CD4-positive, alpha-beta T cell treated with Interleukin-17A for 1 hour (primary cell): ENCODE measurements around the gene RMDN2.
A peak's percentile ranks its signal among the peaks of the same experiment; 100 is the strongest.

Experiments used
- DNase-seq: peaks from one replicate; pipeline ENCODE4 v3.0.0-alpha.2; 2020

Gene RMDN2, protein sequence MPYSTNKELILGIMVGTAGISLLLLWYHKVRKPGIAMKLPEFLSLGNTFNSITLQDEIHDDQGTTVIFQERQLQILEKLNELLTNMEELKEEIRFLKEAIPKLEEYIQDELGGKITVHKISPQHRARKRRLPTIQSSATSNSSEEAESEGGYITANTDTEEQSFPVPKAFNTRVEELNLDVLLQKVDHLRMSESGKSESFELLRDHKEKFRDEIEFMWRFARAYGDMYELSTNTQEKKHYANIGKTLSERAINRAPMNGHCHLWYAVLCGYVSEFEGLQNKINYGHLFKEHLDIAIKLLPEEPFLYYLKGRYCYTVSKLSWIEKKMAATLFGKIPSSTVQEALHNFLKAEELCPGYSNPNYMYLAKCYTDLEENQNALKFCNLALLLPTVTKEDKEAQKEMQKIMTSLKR

DNA sequence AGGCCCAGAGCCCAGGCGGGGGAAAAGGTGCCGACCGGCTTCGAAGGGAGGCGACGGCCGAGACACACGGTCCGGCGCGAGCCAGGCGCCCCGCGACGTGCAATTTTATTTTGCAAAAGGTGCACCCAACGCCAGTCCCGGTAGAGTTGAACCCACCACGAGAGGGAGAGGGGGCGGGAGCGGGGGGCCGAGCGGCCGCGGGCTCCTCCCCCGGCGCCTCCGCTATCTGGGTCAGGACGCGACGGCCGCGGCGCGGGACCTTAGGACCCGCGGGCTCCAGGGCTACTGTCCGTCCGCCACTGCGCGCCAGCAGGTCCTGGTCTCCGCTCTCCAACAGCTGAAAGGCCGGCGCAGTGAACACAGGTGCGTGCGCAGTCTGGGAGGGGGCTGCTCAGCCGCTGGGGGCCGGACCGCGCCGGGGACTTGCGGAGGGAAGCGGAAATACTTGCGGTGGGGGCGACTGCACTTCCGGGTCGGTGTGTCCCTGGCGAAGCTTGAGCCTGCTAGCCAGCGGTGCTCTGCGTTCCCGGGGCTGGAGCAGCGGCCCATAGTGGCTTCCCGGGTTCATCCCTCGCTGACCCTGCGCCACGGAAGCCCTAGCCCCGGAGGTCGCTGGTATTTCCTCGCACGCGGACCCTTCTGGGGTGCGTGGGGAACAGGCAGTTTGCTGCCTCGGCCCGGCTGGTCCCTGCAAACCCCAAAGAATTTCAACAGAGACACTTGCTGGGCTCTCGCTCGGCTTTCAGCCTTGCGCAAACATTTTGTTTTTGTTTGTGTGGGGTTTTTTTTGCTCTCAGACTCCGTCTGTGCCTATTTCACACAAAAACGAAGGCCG lies at the start of gene RMDN2:
Gene RMDN2, plus strand, starts transcription at position 225 of the 835 bp plus-strand sequence. CDS start 3,991 bp downstream, outside the sequence.
- peak; percentile 80 for DNase-seq

DNA sequence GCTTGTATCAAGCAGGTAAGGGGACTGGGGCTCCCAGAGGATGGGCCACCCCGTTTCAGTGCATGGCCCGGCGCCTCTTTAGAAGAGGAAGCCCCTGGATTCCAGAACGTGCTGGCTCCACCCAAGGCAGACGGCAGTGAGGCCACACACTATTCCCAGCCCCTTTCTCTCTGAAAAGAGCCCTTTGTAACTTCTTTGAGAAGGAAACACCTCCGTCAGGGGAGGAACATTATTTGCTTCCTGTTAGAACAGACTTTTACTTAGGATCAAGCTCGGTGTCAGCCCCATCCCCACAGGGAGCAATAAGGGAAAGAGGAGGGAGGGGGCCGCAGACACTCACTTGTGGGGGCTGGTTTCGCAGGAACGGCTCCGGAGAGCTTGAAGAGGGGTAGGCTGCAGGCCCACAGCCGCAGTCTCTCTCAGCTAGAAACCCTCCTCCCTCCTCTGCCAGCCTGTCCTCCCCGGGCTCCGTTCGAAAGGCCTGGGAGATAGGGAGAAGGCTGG lies 49.6 kb upstream of the RMDN2 start:
- no peak for DNase-seq

DNA sequence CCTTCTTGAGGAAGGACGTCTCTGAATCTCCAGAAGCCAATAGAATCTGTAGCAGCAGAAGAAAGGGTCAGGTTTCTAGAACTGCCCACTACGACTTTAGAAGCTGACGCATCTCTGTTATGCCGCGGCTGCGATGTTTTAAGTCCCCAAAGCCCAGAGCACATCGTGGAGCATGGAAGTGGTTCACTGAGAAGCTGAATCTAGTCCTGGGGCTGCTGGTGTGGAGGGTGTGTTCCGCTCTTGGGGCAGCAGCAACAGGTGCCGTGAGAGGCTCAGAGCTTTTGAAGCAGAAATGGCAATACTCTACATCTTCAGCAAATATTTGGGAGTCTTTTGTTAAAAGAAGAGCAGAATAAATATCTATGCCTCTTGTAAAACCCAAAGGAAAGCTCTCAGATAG lies 48.9 kb upstream of the RMDN2 start:
- DNase-seq, result no peak

DNA sequence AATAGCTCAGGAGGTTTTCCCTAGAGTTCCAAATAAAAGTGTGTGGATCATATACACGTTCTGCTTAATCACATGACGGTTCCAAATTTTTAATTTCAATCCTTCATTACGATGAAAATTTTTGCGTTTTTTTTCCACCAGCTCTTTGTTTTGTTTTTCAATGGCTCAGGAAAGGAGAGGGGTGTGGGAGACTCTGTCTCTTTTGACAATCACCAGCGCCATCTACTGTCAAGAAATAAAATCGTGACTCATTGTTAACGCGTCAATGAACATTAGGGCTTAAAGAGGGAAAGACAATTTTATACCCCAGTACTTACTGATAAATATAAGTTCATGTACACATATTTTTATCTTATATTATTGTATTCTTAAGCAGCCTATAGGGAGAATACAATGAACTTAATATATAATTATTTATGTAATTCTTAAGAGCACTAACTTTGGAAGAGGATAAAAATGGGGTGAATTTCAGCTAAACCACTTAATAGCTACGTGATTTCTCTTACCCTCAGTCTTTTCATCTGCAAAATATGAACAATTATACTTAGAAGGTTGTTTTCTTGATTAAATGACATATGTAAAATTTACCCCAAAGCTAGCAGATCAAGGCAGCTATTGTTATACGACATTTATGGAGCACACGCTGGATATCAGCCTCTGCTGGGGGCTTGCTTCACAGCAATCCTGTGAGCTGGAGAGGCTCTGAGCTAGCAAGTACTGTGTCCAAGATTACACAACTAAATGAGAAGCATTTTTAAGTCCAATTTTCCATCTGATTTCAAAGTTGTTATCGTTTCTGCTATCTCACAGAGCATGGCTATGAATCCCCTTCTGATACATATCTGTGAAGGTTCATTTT lies 47.4 kb upstream of the RMDN2 start:
- DNase-seq, result peak; percentile 76

DNA sequence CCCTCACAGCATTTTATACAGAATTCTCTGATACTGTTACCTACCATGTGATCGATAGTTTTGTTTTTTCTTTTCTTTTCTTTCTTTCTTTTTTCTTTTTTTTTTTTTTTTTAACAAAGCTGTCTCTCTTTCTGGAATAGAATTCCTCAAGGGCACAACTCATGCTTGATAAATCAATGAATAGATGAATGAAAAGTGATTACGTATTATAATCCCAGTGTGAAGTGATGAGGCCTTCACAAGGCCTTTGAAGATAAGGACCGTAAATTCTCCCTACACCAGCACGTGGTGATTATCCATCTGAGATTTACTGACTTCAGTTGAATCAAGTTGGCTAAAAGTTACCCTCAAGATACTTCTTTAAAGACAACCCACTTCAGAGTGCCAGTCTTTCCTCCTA lies 46.6 kb upstream of the RMDN2 start:
- DNase-seq, result no peak

DNA sequence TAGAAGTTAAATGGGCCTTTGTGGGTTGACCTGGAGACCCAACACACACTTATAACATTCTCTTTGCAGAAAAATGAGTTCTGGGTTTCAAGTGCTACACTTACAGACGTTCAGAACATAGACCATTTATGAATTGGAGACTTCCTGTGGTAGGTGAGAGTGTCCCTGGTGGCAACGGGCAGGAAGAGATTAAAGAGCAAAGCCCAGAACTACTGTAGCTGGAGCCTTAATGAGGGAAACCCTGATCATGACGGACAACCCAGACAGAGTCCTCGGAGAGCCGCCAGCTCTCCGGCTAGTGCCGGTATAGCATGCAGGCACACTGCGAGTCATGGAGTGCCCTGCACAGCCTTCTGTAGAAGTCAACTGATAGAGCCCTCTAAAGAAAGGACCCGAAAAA lies 44.5 kb upstream of the RMDN2 start:
- no peak for DNase-seq

DNA sequence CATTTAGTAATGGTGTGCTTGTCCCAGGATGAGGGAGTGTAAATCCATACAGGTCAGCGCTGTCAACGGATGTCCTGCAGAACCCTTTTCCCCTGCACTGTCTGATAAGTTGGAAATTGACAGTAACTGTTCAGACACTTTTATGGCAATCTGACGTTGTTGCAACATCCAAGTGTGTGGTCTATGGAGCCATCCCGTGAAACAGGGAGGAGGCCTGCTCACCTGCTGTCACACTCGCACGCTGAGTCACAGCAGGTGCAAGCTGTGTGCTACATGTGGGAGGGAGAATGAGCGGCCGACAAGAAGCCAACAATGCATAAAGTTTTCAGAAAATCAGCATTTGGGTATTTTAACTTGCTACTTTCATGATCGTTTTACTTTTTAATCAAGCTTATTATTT lies 43.7 kb upstream of the RMDN2 start:
- DNase-seq, result no peak

DNA sequence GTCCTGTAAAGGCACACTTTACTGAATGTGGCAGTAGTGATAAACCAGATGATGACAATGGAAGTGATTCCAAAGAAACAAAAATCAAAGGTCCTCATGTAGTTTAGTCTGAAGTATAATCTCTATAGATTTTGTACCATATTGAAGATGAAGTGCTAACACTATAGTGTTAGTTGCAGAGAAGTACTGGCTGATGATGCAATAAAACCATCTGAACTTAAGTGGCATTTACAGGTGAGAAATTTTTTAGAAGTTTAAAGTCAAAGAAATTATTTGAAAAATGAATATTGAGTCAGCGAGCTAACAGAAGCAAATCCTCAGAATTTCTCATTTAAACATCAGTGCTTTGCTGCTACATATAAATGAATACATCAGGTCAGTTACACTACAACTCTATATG lies 43.1 kb upstream of the RMDN2 start:
- DNase-seq, result no peak

DNA sequence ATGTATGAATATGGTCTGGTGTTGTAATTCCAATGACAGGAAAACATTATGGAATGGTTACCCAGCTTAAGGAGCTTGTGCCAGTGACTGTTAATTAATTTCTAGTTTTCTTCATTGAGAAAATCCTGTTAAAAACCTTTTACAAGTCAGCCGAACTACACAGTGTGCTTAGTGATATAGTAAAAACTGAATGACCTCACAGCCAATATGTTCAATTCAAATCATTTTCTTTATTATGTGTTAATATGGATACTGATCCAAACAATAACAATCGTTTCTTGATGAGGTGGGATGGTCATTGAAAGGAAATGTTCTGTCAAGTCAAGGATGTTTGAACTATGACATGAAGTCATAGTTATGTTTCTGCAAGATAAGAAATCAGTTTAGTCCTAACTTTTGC lies 41.6 kb upstream of the RMDN2 start:
- DNase-seq, result no peak

DNA sequence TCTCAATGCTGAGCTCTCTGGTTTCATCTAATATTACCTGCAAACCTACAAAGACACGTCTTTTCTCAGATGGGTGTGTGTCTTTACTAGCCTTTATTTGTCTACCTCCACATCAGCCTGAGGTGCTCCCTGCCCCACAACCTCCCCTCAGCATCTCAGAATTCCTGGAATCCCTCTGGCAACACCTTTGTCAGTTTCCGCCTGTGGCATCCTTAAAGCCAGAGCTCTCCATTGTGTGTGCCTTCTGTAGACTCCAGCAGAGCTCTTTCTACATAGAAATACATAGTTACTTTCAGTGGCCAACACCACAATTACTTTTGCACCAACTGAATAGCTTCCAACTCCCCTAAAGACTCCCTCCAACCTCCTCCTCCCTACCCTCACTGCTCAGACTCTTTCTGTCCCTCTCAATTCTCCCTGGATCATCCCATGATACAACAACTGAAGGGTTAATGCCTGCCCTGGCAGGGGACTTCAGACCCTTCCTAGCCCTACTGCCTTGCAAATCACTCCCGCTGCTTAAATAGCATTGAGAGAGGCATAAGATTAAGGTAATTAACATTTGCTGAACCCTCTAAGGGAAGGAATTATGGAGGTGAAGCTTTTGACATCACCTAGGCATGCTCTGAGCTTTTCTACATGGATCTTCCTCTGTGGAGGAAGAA lies 39.6 kb upstream of the RMDN2 start:
- DNase-seq, result no peak

DNA sequence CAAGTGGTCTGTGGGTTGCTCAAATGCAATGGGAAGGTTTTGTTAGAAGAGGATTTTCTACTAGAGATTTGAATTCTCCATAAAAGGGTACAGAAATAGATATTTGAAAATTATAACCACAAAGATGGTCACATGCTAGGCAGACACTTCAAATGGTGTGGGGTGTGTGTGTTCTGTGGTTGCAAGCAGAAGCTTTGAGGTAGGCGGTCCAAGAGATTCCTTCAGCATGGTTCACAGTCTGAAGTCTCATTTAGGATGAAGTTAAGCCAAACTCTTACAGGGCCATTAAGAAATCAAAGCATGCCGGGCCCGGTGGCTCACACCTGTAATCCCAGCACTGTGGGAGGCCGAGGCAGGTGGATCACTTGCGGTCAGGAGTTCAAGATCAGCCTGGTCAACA lies 38.3 kb upstream of the RMDN2 start:
- no peak for DNase-seq

DNA sequence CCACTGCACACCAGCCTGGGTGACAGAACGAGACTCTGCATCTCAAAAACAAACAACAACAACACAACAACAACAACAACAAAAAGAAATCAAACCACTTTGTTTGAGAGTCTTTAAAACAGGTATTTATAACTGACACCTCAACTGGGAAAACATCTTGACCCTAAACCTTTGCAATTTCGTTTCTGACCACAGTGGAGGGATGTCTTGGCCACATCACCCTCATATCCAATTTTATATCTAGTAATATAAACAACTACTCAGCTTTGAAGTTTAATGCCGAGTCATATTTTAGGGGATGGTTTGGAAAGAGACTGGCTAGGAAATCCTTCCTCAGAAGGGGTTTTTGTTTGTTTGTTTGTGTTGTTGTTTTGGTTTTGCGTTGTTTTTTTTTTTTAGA lies 37.8 kb upstream of the RMDN2 start:
- DNase-seq, result no peak

DNA sequence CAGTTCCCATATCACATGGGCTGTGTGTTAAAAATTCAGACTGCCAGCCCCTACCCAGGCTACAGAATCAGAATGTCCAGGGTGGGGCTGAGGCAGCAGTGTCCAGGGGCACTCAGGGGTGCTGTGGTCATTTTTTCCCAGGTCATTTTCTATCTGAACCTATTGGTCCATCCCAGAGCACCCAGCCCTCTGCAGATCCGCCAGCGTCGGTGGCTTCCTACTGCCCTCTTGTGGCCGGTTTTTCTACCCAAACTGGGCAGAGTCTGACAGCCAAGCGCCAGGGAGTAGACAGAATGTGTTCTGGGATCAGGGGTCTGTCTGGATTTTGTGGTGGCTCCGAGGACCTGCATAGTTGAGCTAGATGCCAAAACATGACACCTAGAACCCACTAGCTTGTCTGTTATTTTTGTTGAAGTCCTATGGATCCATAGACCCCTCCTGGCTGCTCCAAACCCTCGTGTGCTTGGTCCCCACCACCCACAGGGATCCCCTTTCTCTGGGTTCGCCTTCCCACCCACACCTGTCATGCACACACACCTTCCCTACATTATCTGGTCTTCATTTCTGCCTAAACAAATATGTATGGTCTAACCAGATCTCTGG lies 34.1 kb upstream of the RMDN2 start:
- DNase-seq, result peak; percentile 62

DNA sequence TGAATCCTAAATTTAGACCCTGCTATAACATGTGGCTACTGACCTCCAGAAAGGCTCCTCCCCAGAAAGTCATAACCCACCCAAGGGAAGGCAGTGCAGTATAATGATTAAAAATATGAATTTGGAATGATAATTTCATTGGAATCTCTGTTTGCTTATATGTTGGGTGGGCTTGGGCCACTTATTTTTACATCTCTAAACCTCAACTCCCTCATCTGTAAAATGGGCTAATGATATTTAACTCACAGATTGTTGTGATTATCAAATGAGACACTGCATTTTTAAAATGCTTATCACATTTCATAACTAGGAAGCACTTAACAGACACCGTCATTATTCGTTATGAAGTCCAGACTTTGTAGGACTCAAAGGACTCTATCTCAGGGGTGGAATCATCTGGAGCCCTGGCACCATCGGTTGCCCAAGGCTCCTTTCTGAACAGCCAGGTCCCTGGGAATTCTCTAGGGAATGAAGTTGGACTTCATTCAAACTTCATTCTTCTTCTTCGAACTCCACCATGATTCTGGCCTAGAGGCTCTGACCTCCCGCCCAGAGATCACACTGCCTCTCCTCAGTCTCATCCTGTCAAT lies 33.1 kb upstream of the RMDN2 start:
- DNase-seq, result no peak

DNA sequence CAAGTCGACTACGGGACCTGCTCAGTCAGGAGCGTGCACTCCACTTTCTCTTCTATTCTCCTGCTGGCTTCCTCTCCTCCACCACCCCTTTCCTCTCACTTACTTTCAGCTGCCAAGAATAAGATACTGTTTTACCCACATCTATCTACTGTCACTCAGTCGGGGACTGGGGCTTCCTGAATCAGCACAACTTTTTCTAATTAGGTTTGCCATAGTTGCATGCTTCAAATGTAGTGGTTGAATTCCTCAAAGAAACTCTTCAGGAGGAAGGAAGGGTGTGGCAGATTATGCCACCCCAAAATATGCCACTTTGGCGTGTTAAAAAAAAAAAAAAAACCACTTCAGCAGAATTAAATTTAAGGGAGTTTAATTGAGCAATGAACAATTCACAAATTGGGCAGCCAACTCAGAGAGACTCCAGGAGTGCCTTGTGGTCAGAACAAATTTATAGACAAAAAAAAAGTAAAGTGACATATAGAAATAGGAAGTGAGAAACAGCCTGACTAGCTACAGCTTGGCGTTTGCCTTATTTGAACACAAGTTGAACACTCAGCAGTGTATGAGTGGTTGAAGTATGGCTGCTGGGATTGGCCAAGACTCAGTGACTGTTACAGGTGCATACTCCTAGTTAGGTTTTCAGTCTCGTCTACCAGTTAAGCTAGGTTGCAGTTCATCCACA lies 32.5 kb upstream of the RMDN2 start:
- peak; percentile 23 for DNase-seq

DNA sequence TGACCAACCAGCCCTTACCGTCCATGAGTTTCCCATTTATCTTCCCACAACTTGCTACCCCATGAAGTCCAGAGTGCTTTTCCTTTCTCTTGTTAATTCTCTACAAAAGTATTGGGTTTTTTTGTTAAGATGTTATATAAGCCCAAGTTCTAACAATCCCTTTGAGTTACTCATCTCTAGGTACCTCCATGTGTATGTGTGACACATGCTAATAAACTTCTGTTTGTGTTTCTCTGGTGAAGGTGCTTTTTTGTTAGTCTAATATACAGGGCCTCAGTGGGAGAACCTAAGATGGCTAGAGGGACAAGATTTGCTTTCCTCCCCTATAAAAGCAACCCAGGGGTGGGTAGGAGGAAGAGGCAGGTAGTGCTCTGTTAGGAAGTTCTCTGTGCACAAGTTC lies 31.8 kb upstream of the RMDN2 start:
- DNase-seq, result no peak

DNA sequence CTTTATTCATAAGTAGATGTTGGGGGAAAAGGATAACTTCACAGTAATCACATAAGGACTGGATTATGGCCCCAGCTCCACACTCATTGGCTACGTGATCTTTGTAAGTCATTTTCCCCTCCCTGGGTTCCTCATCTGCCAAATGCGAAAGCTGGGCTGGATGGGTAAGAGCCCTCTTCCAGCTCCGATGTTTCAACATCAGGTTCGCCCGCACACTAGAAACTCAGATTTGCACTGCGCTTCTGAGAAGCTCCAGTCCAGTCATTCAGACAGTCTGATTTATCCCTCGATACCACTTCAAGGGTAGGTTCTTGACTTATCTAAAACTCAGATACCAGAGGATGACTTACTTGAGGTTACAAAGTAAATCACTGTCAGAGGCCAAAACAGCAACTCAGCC lies 31.0 kb upstream of the RMDN2 start:
- no peak for DNase-seq

DNA sequence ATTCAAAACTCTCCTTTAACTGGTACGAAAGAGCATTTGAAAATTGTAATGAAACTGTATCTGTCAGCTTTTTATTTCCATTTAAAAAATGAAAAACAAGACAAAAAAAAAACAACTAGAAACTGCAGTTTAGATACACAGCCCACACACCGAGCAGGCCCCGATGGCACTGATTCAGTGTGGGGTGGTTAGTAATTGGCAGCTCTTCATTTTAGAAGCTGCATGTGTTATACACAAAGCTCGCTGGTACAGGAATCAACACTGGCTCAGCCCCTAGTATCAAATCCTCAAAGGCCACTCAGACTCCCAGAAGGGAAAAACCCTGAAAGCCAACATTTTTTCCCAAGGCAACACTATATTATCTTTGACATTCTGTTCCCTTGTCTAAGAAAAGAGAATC lies 30.5 kb upstream of the RMDN2 start:
- no peak for DNase-seq

DNA sequence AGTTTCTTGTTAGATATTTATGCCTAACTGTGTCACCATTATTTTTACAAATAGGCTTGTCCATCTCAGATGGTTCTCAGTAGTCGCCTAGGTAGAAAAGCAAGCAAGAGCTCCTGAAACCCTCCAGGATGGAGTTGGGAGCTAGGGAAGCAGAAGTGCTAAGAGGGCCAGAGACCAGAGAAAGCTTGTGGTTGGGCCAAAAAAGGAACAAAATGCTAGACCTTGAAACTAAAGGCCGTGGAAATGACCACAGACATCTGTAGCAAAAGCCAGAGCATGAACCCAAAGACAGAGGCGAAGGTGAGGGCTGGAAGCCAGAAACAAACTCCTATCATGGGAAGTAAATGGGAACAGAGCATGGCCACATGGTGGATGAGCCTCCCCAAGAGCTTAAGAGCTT lies 29.9 kb upstream of the RMDN2 start:
- DNase-seq, result no peak

DNA sequence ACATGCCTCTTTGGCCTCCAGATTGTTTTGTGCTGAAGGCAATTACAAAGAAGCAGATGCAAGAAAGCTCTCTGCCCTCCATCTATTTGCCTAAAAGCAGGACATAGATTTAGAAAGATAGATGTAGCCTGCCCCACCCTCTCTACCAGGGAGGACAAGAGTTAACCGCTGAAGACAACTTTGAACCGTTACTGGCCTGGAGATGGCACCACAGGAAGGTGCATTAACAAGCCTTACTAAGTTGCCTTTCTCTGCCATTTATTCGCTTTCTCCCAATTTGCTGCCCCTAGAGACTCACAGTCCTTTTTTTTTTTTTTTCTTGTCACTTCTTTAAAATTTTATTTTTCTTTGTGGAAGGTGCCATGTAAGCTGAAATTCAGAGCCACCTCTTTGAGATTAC lies 28.8 kb upstream of the RMDN2 start:
- no peak for DNase-seq

DNA sequence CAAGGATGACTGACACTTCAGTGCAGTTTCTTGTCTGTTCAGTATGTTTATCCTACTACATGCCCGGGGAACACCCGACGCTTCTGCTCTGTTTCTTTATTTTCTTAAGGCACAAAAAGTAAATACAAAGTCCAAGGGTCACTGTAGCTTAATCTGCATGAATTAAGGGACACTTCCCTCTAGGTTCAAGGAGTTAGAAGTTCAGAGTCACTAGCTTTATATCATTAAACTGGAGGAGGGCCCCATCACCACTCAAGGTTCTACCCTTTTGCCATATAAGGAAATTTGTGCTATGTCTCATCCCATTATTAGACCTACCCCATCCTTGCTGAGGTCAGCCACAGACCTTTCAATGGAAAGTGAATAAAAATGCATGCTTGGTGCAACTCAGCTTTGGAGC lies 27.6 kb upstream of the RMDN2 start:
- no peak for DNase-seq
